ENCODE results near the gene HHATL.

HHATL gene

GRCh38 chr3:42690191-42690590 is 12.4 kb downstream of the HHATL start:
- no peak overlapping the region for H3K4me2 ChIP-seq (ENCODE audit: low read depth, low read length)
- no peaks in the 10 kb centered on the region for H3K79me2 ChIP-seq (ENCODE audit: low read length)
- H3K9me3 ChIP-seq (replicated peaks; ENCODE audit: insufficient read depth, low read length), result no peaks in the 10 kb centered on the region
- H3K4me3 ChIP-seq (ENCODE audit: low read length), result no peak overlapping the region
- no peak for TF ChIP-seq CTCF (IDR thresholded peaks at IDR 0.05; ENCODE audit: low read length)
- TF ChIP-seq EZH2phosphoT487 (IDR thresholded peaks at IDR 0.05; ENCODE audit: low read length), result no peak
- TF ChIP-seq EZH2 (optimal IDR thresholded peaks at IDR 0.05; ENCODE audit: low read depth, low read length), result no peak
- no peak for DNase-seq
- H3K9ac ChIP-seq (ENCODE audit: low read length), result no peak overlapping the region
- no peaks in the 10 kb centered on the region for H3K9me2 ChIP-seq (replicated peaks; ENCODE audit: insufficient read depth, low read length)
- H3K27ac ChIP-seq (ENCODE audit: low read length), result no peak overlapping the region
- H3F3A ChIP-seq (ENCODE audit: insufficient read depth, low read length), result no peaks in the 10 kb centered on the region
- no peak overlapping the region for H2AFZ ChIP-seq (ENCODE audit: low read length)
- H3K4me1 ChIP-seq (ENCODE audit: low read length), result no peaks in the 10 kb centered on the region
- H4K20me1 ChIP-seq (ENCODE audit: insufficient read depth, low read length), result no peaks in the 10 kb centered on the region
- H3K27me3 ChIP-seq (replicated peaks; ENCODE audit: insufficient read depth, low read length), result peaks cover 5% of the 10 kb centered on the region
- no peaks in the 10 kb centered on the region for H3K36me3 ChIP-seq (replicated peaks; ENCODE audit: insufficient read depth, low read length)

- Histone ChIP-seq H3K4me3 (ENCODE audit: low read length) (no peak overlapping the region), H3K4me1 (ENCODE audit: low read length) (no peaks in the 10 kb centered on the region), H3K27me3 (replicated peaks; ENCODE audit: insufficient read depth, low read length) (peaks cover 5% of the 10 kb centered on the region), H3K4me2 (ENCODE audit: low read depth, low read length) (no peak overlapping the region), H3K9ac (ENCODE audit: low read length) (no peak overlapping the region), H3K79me2 (ENCODE audit: low read length) (no peaks in the 10 kb centered on the region), H3K36me3 (replicated peaks; ENCODE audit: insufficient read depth, low read length) (no peaks in the 10 kb centered on the region), H3K27ac (ENCODE audit: low read length) (no peak overlapping the region), H3F3A (ENCODE audit: insufficient read depth, low read length) (no peaks in the 10 kb centered on the region), H3K9me2 (replicated peaks; ENCODE audit: insufficient read depth, low read length) (no peaks in the 10 kb centered on the region), H2AFZ (ENCODE audit: low read length) (no peak overlapping the region), H3K9me3 (replicated peaks; ENCODE audit: insufficient read depth, low read length) (no peaks in the 10 kb centered on the region), H4K20me1 (ENCODE audit: insufficient read depth, low read length) (no peaks in the 10 kb centered on the region)
- TF ChIP-seq EZH2phosphoT487 (IDR thresholded peaks at IDR 0.05; ENCODE audit: low read length) (no peak), EZH2 (optimal IDR thresholded peaks at IDR 0.05; ENCODE audit: low read depth, low read length) (no peak), CTCF (IDR thresholded peaks at IDR 0.05; ENCODE audit: low read length) (no peak)
- no peak for DNase-seq
Observed at GRCh38 chr3:42689421-42690014, 13.1 kb downstream of the HHATL start.

- Histone ChIP-seq H3F3A (ENCODE audit: insufficient read depth, low read length) (no peaks in the 10 kb centered on the region), H2AFZ (ENCODE audit: low read length) (no peak overlapping the region), H3K4me1 (ENCODE audit: low read length) (no peaks in the 10 kb centered on the region), H3K27ac (ENCODE audit: low read length) (no peak overlapping the region), H3K27me3 (replicated peaks; ENCODE audit: insufficient read depth, low read length) (peaks cover 5% of the 10 kb centered on the region), H3K4me3 (ENCODE audit: low read length) (no peak overlapping the region), H3K4me2 (ENCODE audit: low read depth, low read length) (no peak overlapping the region), H3K9me3 (replicated peaks; ENCODE audit: insufficient read depth, low read length) (no peaks in the 10 kb centered on the region), H4K20me1 (ENCODE audit: insufficient read depth, low read length) (no peaks in the 10 kb centered on the region), H3K79me2 (ENCODE audit: low read length) (no peaks in the 10 kb centered on the region), H3K36me3 (replicated peaks; ENCODE audit: insufficient read depth, low read length) (no peaks in the 10 kb centered on the region), H3K9ac (ENCODE audit: low read length) (no peak overlapping the region), H3K9me2 (replicated peaks; ENCODE audit: insufficient read depth, low read length) (no peaks in the 10 kb centered on the region)
- no peak for DNase-seq
- TF ChIP-seq CTCF (IDR thresholded peaks at IDR 0.05; ENCODE audit: low read length) (no peak), EZH2phosphoT487 (IDR thresholded peaks at IDR 0.05; ENCODE audit: low read length) (no peak)
Observed at GRCh38 chr3:42688487-42689420, 13.8 kb downstream of the HHATL start.
